Measurements from ENCODE around the gene CAPN5.

- TF ChIP-seq CTCF (IDR thresholded peaks at IDR 0.05) (no peak), POLR2A (IDR thresholded peaks at IDR 0.05) (no peak), EP300 (IDR thresholded peaks at IDR 0.05) (no peak)
Measured at GRCh38 chr11:77082838-77083565, 16.2 kb downstream of the CAPN5 start.

Measured in tibial nerve (tissue), 4 donors.